IPS DF 6.9 (cell line): ENCODE results near the gene UCHL1.
"Not testable (repeated sequence)": the region's sequence is repeated elsewhere in the genome, so short reads cannot be mapped to it uniquely, and the experiment has no call there.

Experiments
- DNase-seq: peaks from one replicate; pipeline ENCODE4 v3.0.0-alpha.2; 2013; ENCODE audit warnings: low read depth, low spot score
- H3K27ac ChIP-seq: one replicate; pipeline ENCODE4 v1.5.1; 2013; ENCODE audit warnings: low read length, control low read depth
- H3K27me3 ChIP-seq: 2 replicates; pipeline ENCODE4 v1.6.1; 2013; ENCODE audit warnings: mild to moderate bottlenecking, low read length; ENCODE audit not compliant: control insufficient read depth, insufficient read depth
- H3K36me3 ChIP-seq: 2 replicates; pipeline ENCODE4 v1.6.1; 2013; ENCODE audit warnings: low read length; ENCODE audit not compliant: control insufficient read depth, insufficient read depth
- H3K4me1 ChIP-seq: 2 replicates; pipeline ENCODE4 v1.6.1; 2013; ENCODE audit warnings: low read length; ENCODE audit not compliant: control insufficient read depth, insufficient read depth
- H3K4me3 ChIP-seq: 2 replicates; pipeline ENCODE4 v1.5.1; 2013; ENCODE audit warnings: mild to moderate bottlenecking, low read length
- H3K9me3 ChIP-seq: 2 replicates; pipeline ENCODE4 v1.6.1; 2013; ENCODE audit warnings: low read length, inconsistent platforms; ENCODE audit not compliant: control insufficient read depth, insufficient read depth
- WGBS: extraction: QIAGEN DNeasy Blood & Tissue Kit; methylation state at CpG from one replicate; pipeline ENCODE4 v1.1.7; 2013; ENCODE audit warnings: mixed read lengths, missing lambda C conversion rate; ENCODE audit not compliant: insufficient read length, insufficient coverage; 5-methylcytosine and 5-hydroxymethylcytosine counted together

UCHL1 gene

DNA sequence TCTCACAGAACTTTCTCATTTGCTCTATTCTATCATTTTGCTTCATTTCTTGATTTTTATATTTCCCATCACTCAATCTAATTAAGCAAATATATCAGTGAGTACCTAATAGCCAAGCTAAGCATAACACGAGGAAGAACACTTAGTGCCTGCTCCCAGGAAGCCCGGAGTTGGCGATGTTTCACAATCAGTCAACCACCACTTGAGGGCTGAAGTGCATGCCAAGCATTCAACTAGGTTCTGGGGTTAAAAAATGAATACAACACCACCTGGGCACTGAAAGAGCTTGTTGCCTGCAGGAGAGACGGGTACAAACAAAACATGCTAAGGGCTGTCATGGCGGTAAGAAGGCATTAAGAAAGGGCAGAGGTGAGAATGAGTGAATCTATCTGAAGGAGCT, 47.5 kb downstream of the UCHL1 start:
- WGBS: no CpG with 5 or more reads among the region's 5 CpGs
- Histone ChIP-seq H3K27me3 (no peaks in the 10 kb centered on the region), H3K36me3 (no peaks in the 10 kb centered on the region), H3K4me1 (no peaks in the 10 kb centered on the region), H3K4me3 (no peak overlapping the region), H3K9me3 (no peaks in the 10 kb centered on the region), H3K27ac (no peak overlapping the region)
- no peak for DNase-seq

GRCh38 chr4:41305476-41305875, 48.7 kb downstream of the UCHL1 start:
- no peak for DNase-seq

DNA sequence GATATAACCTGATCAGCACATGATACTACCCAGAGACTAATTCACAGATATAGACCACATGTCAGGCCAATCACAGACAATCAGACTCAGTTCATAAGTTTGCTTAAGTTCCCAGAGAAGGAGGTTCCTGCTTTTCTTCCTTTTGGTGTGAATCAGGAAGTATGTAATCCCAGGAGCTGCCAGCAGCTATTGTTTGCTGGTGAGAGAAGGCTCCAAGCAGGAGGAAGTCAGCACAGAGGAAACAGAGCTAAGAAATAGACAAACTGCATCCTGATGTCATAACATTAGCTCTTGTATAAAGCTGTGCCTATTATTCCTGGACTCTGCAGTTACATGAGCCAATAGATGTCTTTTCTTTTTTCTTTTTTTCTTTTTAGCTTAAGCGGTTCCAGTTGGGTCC, 50.9 kb downstream of the UCHL1 start:
- H3K36me3 ChIP-seq: no peaks in the 10 kb centered on the region
- H3K9me3 ChIP-seq: no peaks in the 10 kb centered on the region
- no CpG with 5 or more reads among the region's 1 CpG for WGBS
- no peak for DNase-seq
- H3K4me1 ChIP-seq: no peaks in the 10 kb centered on the region
- H3K27ac ChIP-seq: no peak overlapping the region
- H3K27me3 ChIP-seq: no peaks in the 10 kb centered on the region
- H3K4me3 ChIP-seq: no peak overlapping the region

More at GRCh38 chr4:41305476-41305875, 48.7 kb downstream of the UCHL1 start:
- no peaks in the 10 kb centered on the region for H3K36me3 ChIP-seq
- no peak overlapping the region for H3K27ac ChIP-seq
- H3K4me3 ChIP-seq: no peak overlapping the region
- no CpG with 5 or more reads among the region's 3 CpGs for WGBS
- H3K9me3 ChIP-seq: no peaks in the 10 kb centered on the region
- no peaks in the 10 kb centered on the region for H3K27me3 ChIP-seq
- H3K4me1 ChIP-seq: no peaks in the 10 kb centered on the region

- Histone ChIP-seq H3K4me1 (no peaks in the 10 kb centered on the region), H3K4me3 (no peak overlapping the region), H3K9me3 (no peaks in the 10 kb centered on the region), H3K36me3 (no peaks in the 10 kb centered on the region), H3K27me3 (no peaks in the 10 kb centered on the region), H3K27ac (no peak overlapping the region)
- no CpG with 5 or more reads among the region's 2 CpGs for WGBS
- DNase-seq: no peak
These were observed 51.7 kb downstream of the UCHL1 start for GRCh38 chr4:41308398-41308797.

DNA sequence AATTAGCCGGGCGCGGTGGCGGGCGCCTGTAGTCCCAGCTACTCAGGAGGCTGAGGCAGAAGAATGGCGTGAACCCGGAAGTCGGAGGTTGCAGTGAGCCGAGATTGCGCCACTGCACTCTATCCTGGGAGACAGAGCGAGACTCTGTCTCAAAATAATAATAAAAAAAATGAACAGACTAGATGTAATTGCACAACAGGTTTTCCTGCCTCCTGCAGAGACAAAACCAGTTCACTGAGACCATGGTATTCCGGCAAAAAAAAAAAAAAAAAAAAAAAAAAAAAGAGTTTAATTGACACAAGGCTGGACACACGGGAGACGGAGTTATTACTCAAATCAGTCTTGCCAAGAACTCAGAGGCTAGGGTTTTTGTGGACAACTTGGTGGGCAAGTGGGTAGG, 58.7 kb downstream of the UCHL1 start:
- no CpG with 5 or more reads among the region's 14 CpGs for WGBS
- H3K36me3 ChIP-seq, H3K4me1 ChIP-seq, H3K4me3 ChIP-seq, H3K9me3 ChIP-seq, DNase-seq, H3K27ac ChIP-seq, H3K27me3 ChIP-seq: not testable (repeated sequence)

GRCh38 chr4:41315862-41316261, 59.1 kb downstream of the UCHL1 start:
- no CpG with 5 or more reads among the region's 1 CpG for WGBS
- H3K36me3 ChIP-seq: no peaks in the 10 kb centered on the region

More at GRCh38 chr4:41315862-41316261, 59.1 kb downstream of the UCHL1 start:
- no peaks in the 10 kb centered on the region for H3K27me3 ChIP-seq
- no peak overlapping the region for H3K4me3 ChIP-seq
- H3K27ac ChIP-seq: no peak overlapping the region
- H3K4me1 ChIP-seq: no peaks in the 10 kb centered on the region
- DNase-seq: no peak
- no peaks in the 10 kb centered on the region for H3K9me3 ChIP-seq
